Activated naive CD4-positive, alpha-beta T cell treated with anti-CD3 and anti-CD28 coated beads, Interleukin-2, amount 50 U/mL, for 72 hours (primary cell): ENCODE measurements around the gene L3MBTL3. TPM values are rescaled to one million over a fixed set of nuclear protein-coding genes. Genes with fewer than 3 reads are reported as not detected.

Experiments used
- ATAC-seq, 2 donors: fragments of 150-1000 bp; cut with Tn5 transposase; 2 replicates each; pipeline ENCODE4 v1.10.0; 2021; ENCODE audit warnings: mild to moderate bottlenecking in 2 of 2, moderate library complexity in 2 of 2
- DNase-seq, 2 donors: peaks; one replicate each; pipeline ENCODE4 v3.0.0; 2021 to 2022; ENCODE audit warnings: low spot score in 2 of 2
- H3K27ac Mint-ChIP-seq, 2 donors: one replicate each; pipeline ENCODE4 v1.8.0; 2022; ENCODE audit warnings: mild to moderate bottlenecking in 2 of 2, mixed read lengths in 2 of 2
- H3K36me3 Mint-ChIP-seq, 2 donors: one replicate each; pipeline ENCODE4 v1.8.0; 2022; ENCODE audit warnings: mixed read lengths in 2 of 2
- H3K9me3 Mint-ChIP-seq, 2 donors: one replicate each; pipeline ENCODE4 v1.8.0; 2022; ENCODE audit warnings: mixed read lengths in 2 of 2
- total RNA-seq, 2 donors: library from RNA; stranded (reverse); gene quantifications; one replicate each; pipeline ENCODE4 v1.2.3, GENCODE V29; 2022

Gene L3MBTL3
- total RNA-seq, 2 donors from 2014 or later: 3.1 to 5.4 TPM

DNA sequence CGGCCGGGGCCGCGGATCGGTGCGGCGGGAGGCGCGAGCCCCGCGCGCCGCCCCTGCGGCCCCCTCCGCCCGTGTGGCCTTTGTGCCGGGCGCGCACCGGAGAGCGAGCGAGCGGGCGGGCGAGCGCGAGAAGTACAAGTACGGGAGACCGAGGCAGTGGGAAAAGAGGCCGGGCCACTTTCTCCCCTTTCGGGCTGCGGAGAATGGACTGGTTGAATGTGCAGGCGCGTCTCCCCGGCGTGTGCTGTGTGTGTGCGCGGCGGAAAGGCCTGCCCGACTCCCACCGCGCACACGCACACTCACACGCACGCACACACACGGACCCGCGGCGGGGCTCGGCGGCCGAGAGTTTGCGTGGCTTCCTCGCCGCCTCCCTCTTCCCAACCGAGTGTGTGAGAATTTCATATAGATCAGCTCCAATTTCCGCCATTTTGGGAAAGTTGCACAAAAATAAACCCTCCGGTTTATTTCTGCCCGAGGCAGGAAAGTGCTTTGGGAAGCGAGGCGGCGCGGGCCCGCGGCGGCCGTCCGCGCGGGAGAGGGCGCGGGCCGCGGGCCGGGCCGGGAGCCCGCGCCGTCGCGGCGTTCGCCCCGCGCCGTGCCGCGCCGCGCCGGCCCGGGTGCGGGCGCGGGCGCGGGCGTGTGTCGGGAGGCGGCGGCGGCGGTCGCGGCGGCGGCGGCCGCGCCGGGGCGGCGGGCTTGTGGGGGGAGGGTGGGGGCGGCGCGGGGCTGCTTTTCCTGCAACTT lies 1.1 kb downstream of the L3MBTL3 start:
- peak overlapping the region; percentile 58 to 94 for H3K27ac Mint-ChIP-seq
- no peaks in the 10 kb centered on the region for H3K9me3 Mint-ChIP-seq
- peak; percentile 43 to 48 for ATAC-seq
- peak in 1 of 2 donors; percentile 27 for DNase-seq
- H3K36me3 Mint-ChIP-seq: peaks cover 8% of the 10 kb centered on the region in 2 donors

DNA sequence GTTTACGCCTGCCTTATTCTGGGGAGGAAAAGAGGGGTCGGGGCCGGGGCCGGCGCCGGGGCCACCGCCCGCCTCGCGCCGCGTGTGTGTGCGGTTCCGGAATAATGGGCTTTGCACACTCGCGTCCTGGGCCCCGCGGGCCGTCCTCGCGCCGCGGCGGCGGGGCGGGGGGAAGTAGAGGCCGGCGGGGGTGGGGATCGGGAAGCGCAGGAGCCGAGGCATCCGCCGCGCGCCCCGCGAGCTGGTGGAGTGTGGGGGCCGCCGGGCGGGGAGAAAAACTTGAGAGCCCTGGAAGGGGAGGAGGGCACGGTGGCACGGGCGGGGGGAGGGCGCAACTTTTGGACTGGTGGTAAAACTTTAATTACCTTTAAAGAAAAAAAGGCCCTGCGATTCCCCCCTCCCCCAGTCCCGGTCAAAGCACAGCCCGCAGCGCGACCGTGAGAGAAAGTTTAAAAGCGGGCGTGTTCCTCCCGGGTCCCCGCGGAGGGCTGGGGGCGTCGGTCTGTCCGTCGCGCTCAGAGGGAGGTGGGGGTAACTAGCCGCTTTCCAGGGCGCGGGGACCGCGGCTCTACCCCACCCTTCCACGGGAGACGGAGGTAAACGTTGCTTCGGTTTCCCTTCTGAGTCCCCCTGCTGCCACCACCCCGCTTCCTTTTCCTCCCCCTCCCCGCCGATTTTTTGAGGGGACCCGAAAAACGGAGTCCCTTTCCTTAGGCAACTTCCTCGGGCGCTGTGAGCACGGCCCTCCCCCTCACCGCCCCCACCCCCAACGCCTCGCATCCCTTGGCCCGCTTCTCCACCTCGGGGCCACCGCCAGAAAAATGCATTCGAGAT lies 1.9 kb downstream of the L3MBTL3 start:
- H3K36me3 Mint-ChIP-seq: peaks cover 8 to 13% of the 10 kb centered on the region in 2 donors
- DNase-seq (peak in 1 of 2 donors; percentile 18), ATAC-seq (peak; percentile 11 to 18)
- no peaks in the 10 kb centered on the region for H3K9me3 Mint-ChIP-seq
- H3K27ac Mint-ChIP-seq: peak overlapping the region; percentile 87 to 92

DNA sequence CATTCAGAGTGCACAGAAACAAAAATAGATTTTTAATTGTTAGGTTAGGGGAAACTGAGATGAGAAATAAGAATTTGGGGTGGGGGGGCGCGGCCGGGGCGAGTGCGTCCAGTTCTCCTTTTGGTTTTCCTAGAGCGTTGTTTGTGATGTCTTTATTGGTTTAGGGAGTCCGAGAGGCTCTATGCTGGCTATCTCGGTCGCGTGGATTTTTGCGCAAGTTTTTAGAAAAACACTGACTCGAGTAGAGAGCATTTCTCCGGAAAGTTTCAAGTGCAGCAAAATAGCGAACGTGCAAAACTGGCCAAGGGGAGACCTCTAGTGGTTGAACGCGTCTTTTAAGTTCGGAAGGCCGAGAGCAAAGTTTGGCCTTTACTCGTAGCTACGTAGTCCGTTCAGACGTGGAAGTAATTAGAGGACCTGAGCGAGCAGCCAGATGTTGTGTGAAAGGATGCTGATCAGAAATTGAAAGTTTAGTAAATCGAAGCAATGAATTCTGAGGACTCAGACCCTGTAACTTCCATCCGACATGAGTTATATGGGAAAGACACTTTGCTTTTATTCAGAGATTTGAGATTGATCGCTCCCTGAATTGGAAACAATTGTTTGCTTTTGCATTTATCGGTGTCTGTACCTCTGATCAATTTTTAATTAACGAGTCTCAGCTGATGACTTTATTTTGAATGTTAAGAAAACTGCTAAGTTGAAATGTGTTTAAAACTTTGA lies 2.7 kb downstream of the L3MBTL3 start:
- DNase-seq: peak; percentile 73 to 74
- H3K27ac Mint-ChIP-seq: peak overlapping the region; percentile 87 to 92
- no peaks in the 10 kb centered on the region for H3K9me3 Mint-ChIP-seq
- ATAC-seq: peak; percentile 59 to 66
- peaks cover 8 to 15% of the 10 kb centered on the region in 2 donors for H3K36me3 Mint-ChIP-seq

DNA sequence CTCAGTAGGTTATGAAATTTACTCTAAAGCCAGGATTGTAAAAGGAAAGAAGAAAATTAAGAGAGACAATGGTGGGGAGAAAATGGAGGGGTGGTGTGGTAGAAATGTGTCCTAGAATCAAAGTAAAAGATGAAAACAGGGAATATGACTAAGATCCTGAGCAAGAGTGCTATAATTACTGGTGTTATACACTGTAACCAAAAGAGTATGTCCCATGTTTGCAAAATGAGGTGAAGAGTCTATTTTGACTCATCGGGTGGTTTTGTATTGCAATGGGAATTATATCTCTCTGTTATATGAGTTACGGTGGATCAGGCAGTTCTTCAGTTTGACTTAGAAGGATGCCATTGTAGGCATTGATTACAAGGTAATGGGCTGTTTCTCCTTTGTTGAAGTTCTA lies 8.5 kb downstream of the L3MBTL3 start:
- ATAC-seq (peak; percentile 90 to 94), DNase-seq (no peak)
- Mint-ChIP-seq H3K27ac (peak overlapping the region in 1 of 2 donors; percentile 79), H3K9me3 (no peaks in the 10 kb centered on the region), H3K36me3 (peaks cover 0 to 7% of the 10 kb centered on the region in 2 donors)

DNA sequence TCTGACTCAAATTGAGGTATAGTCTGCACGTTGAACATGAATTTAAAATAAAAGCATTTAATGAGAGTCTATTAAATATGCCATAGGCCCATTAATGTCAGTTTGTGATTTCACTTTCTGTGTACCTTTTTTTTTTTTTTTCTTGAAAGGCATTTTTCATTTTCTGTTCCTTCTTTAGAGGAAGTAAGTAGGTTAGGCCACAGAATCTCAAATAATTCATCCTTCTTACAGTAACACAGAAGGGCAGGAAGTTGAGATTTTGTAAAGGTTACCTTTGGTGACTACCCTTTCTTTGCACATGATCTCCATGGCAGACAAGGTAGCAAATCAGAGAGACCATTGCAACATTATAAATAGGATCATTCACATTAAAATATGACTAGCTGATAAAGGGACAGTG lies 9.6 kb downstream of the L3MBTL3 start:
- ATAC-seq: peak; percentile 42 to 60
- peaks cover 0 to 7% of the 10 kb centered on the region in 2 donors for H3K36me3 Mint-ChIP-seq
- H3K27ac Mint-ChIP-seq: peak overlapping the region in 1 of 2 donors; percentile 63
- DNase-seq: no peak
- H3K9me3 Mint-ChIP-seq: no peaks in the 10 kb centered on the region

DNA sequence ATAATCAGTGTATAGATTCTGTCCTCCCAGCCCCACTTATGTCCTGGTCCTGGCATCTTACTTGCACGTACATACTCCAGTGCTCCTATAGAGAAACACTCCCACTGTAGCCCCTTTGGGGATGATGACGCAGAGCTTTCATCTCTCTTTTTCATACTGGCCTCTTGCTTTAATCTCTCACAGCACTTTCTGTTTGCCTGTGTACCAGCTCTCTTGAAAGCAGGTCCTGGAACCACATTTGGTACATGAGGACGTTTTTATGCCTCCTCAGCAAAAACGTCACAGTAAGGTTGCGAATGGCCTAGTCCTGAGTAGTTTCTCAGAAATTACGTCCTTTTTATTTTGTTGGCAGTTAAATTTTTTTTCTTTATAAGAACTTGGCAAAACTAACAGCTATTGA lies 10.8 kb downstream of the L3MBTL3 start:
- DNase-seq (no peak), ATAC-seq (peak; percentile 35 to 38)
- peaks cover 0 to 7% of the 10 kb centered on the region in 2 donors for H3K36me3 Mint-ChIP-seq
- H3K27ac Mint-ChIP-seq: peak overlapping the region in 1 of 2 donors; percentile 63
- H3K9me3 Mint-ChIP-seq: no peaks in the 10 kb centered on the region

DNA sequence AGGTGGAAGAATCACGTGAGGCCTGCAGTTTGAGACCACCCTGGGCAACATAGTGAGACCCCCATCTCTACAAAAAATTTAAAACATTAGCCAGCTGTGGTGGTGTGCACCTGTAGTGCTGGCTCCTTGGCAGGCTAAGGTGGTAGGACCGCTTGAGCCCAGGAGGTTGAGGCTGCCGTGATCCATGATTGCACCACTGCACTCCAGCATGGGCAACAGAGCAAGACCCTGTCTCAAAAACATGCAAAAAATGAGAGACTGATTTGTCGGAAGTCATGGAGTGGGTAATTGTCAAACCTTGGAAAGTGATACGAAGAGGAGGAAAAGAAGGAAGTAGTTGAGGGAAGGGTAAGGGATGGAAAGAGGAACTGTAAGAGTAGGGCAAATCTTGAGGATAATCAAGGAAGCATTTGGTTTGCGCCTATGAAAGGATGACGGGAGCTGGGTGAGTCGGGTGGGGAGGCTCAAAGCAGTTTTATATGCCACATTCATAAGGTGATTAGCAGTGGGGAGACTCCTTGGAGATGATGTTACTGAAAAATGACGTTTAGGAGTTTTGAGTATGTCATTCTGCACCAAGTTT lies 14.5 kb downstream of the L3MBTL3 start:
- Mint-ChIP-seq H3K9me3 (no peaks in the 10 kb centered on the region), H3K27ac (no peak overlapping the region), H3K36me3 (no peaks in the 10 kb centered on the region)
- ATAC-seq (no peak), DNase-seq (no peak)

DNA sequence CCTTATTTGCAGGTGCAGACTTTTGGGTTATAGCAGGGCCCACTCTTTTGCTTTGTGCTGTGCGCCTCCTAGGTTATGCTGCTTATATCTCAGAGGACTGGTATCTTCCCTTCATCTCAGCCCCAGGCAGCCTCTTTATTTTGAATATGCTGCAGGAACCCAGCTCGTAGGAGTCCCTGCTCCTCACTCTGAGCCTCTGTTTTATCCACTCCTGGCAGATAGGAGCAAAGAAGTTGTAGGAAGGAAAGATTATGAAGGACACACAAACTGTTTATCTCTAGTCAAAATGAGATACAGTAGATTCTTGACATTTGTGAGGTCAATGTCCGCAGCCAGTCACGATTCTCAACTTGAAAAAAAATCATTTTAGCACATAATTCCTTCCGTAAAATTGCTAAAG lies 15.6 kb downstream of the L3MBTL3 start:
- Mint-ChIP-seq H3K27ac (peak overlapping the region in 1 of 2 donors; percentile 82), H3K36me3 (no peaks in the 10 kb centered on the region), H3K9me3 (no peaks in the 10 kb centered on the region)
- ATAC-seq: peak in 1 of 2 donors; percentile 10
- DNase-seq: no peak

DNA sequence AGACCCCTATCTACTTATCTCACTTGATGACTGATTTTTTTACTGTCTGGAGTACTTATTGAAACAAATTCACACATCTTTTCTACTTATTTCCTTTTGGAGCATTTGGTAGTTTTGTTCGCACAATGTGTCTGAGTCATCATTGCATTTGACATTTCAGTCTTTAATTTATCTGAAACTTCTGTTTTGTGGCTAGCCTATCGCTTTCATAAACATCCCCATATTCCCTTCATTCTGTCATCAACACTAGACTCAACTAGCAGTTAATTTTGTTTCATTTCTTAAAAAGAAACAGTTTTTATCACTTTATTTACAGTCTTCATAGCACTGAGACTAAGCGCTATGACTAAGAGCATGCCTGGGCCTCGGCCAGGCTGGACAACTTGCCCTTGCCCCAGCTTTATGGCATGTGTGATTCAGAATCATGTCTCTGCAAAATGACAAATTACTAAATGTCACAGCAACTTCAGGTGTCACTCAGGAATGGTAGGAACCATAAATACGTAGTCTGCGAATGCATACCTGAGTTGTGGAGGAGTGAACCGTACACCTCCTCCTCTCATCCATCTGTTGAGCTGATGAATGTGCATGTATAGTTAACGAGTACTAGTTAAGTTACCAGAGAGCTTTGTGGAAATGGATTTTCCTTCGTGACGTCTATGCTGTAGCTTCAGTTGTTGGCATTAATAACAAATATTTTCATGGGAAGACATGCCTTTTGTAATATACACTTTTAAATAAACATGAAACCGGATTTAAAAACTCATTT lies 16.2 kb downstream of the L3MBTL3 start:
- peak; percentile 86 to 93 for ATAC-seq
- Mint-ChIP-seq H3K36me3 (no peaks in the 10 kb centered on the region), H3K27ac (peak overlapping the region; percentile 75 to 82), H3K9me3 (no peaks in the 10 kb centered on the region)
- DNase-seq: no peak

DNA sequence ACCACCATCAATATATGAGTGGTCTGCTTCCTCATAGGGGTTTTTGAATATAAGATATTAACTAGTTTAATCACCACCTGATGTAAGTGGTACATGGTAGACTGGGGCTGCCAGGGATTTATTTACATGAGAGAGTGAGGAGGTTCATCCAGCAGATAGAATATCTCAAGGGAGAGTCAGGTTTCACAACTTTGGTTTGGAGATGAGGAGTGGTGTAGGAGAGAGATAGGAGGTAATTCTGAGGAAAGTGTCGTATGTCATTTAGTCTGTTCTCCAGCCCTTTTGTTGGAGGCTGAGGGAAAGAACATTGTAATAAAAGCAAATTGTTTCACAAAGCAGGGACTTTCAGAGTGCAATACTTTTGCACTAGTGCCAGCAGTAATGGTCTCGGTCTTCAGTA lies 16.8 kb downstream of the L3MBTL3 start:
- H3K27ac Mint-ChIP-seq: no peak overlapping the region
- H3K36me3 Mint-ChIP-seq: no peaks in the 10 kb centered on the region
- ATAC-seq: no peak
- DNase-seq: no peak
- no peaks in the 10 kb centered on the region for H3K9me3 Mint-ChIP-seq

DNA sequence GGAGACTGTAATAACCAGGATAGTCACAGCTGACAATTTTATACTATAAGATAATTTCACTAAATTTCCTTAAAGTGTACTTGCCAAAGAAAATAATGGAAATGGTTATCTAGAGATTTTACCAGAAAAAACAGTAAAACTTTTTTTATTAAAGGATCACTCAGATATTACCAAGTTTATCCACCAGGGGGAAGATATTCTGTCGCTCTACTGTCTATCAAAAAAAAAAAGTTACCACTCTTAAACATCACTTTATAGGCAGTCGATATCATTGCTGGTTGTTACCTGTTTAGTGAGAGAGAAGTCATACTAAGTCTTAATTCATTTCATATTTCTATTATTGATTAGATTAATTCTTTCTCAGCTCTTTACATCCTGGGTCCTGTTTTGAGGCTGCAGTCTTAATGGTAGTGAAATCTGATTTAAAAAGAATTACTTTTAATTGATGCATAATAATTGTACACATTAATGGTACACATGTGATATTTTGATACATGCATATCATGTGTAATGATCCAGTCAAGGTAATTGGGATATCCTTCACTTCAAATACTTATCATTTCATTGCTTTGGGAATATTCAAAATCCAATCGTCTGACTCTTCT lies 18.9 kb downstream of the L3MBTL3 start:
- Mint-ChIP-seq H3K27ac (no peak overlapping the region), H3K36me3 (no peaks in the 10 kb centered on the region), H3K9me3 (no peaks in the 10 kb centered on the region)
- no peak for ATAC-seq
- no peak for DNase-seq

DNA sequence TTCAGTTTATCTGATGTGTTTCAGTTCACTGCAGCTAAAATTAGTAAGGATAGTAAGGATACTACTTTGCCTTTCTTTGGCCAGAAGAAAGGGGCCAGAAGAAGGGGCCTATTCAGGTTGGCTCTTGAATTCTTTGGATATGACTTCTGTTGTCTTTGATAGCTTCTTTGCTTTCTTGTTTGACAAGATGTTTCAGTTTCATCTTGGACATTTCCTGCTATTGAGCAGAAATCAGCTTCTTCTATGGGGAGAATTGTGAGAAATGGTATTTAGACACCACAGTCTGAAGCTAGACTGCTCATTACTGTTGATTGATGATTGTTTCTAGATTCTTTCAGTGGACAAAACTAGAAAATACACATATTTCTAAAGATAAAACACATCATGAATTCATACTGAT lies 23.2 kb downstream of the L3MBTL3 start:
- Mint-ChIP-seq H3K36me3 (peaks cover 0 to 6% of the 10 kb centered on the region in 2 donors), H3K27ac (no peak overlapping the region), H3K9me3 (no peaks in the 10 kb centered on the region)
- ATAC-seq (no peak), DNase-seq (no peak)

DNA sequence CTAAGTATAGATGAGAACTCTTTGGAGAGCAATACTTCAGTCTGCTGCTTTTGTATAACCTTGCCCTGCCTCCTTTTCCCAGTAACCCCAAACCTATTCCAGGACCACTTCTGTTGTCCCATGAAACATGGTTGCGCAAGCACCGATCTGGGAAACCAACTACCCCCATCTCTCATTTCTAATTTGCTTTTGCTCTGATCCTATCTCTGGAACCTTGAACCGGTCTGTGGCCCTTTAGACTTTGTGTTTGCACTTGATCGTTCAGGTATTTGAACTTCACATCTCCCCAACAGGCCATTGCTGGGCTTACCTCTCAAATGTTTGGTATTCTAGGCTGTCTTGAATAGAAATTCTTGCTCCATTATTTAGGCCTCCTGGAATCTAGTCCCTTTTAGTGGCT lies 25.0 kb downstream of the L3MBTL3 start:
- no peak for ATAC-seq
- peaks cover 0 to 6% of the 10 kb centered on the region in 2 donors for H3K36me3 Mint-ChIP-seq

DNA sequence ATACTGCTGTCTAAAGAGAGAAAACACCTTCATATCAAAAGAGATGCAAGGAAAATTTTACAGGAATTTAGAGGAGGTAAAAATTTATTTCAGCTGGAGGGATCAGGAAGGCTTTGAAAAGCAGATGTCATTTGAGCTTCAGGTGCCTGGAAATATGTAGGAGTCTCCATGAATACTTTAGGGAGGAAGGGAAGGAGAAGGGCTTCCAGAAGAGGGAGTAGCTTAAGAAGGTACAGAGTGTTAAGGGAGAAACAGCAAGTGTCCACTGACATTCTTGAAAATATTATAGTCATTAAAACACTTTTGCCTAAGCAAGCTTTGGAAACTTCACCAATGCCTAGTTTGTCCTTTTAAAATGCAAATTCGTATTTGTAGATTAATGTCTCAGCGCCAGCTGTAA lies 27.2 kb downstream of the L3MBTL3 start:
- Mint-ChIP-seq H3K36me3 (peaks cover 0 to 13% of the 10 kb centered on the region in 2 donors), H3K9me3 (no peaks in the 10 kb centered on the region), H3K27ac (no peak overlapping the region)
- DNase-seq: no peak
- ATAC-seq: no peak

More for the DNA sequence above, 25.0 kb downstream of the L3MBTL3 start:
- no peak for DNase-seq
- Mint-ChIP-seq H3K9me3 (no peaks in the 10 kb centered on the region), H3K27ac (no peak overlapping the region)

DNA sequence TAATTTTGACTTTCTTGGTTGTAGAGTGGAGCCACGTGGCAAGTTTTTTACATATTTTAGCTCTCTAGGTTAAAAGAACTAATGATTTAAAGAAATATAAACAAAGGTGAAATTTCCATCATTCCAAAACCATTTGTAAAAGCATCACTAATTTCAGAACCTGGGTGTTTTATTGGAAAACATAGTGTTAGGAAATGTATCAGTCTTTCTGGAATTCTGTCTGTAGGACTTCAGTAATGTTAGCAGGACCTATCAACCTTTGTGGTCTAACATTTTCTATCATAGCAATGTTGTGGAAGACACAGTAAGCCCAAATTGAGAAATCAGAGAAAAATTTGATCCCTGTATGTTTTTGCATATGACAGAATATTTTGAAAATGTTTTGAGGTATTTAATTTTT lies 28.3 kb downstream of the L3MBTL3 start:
- no peak for ATAC-seq
- no peaks in the 10 kb centered on the region for H3K9me3 Mint-ChIP-seq
- H3K36me3 Mint-ChIP-seq: peaks cover 0 to 13% of the 10 kb centered on the region in 2 donors
- H3K27ac Mint-ChIP-seq: no peak overlapping the region
- DNase-seq: no peak
